Measurements from ENCODE around the gene KRT81.

The KRT81 gene

GRCh38 chr12:52291267-52291935 is at the start of gene KRT81:
KRT81 (minus strand) TSS chr12:52291534; CDS start chr12:52291465, 69 bp downstream.
- FAIRE-seq: no peak
- TF ChIP-seq POLR2A (IDR thresholded peaks at IDR 0.05; ENCODE audit: low read depth, low read length): no peak
- DNase-seq (ENCODE audit: insufficient read length, low spot score): no peak

GRCh38 chr12:52338241-52338960 is 47.1 kb upstream of the KRT81 start:
- FAIRE-seq (no peak), DNase-seq (ENCODE audit: insufficient read length, low spot score) (no peak)
- no peak for TF ChIP-seq POLR2A (IDR thresholded peaks at IDR 0.05; ENCODE audit: low read depth, low read length)

- no peak for FAIRE-seq
- no peak for TF ChIP-seq POLR2A (IDR thresholded peaks at IDR 0.05; ENCODE audit: low read depth, low read length)
- no peak for DNase-seq (ENCODE audit: insufficient read length, low spot score)
Measured at GRCh38 chr12:52337054-52337453, 45.7 kb upstream of the KRT81 start.

GRCh38 chr12:52336641-52337040 is 45.3 kb upstream of the KRT81 start:
- DNase-seq (ENCODE audit: insufficient read length, low spot score): no peak
- TF ChIP-seq POLR2A (IDR thresholded peaks at IDR 0.05; ENCODE audit: low read depth, low read length): no peak
- FAIRE-seq: no peak

GRCh38 chr12:52335598-52336262 is 44.4 kb upstream of the KRT81 start:
- no peak for DNase-seq (ENCODE audit: insufficient read length, low spot score)
- TF ChIP-seq POLR2A (IDR thresholded peaks at IDR 0.05; ENCODE audit: low read depth, low read length): no peak
- no peak for FAIRE-seq

- DNase-seq (ENCODE audit: insufficient read length, low spot score) (no peak), FAIRE-seq (no peak)
- TF ChIP-seq POLR2A (IDR thresholded peaks at IDR 0.05; ENCODE audit: low read depth, low read length): no peak
Measured at GRCh38 chr12:52334185-52334584, 42.9 kb upstream of the KRT81 start.

- no peak for TF ChIP-seq POLR2A (IDR thresholded peaks at IDR 0.05; ENCODE audit: low read depth, low read length)
- FAIRE-seq (no peak), DNase-seq (ENCODE audit: insufficient read length, low spot score) (no peak)
Measured at GRCh38 chr12:52333321-52333720, 42.0 kb upstream of the KRT81 start.

GRCh38 chr12:52332381-52332780 is 41.0 kb upstream of the KRT81 start:
- TF ChIP-seq POLR2A (IDR thresholded peaks at IDR 0.05; ENCODE audit: low read depth, low read length): no peak
- DNase-seq (ENCODE audit: insufficient read length, low spot score) (no peak), FAIRE-seq (no peak)

- DNase-seq (ENCODE audit: insufficient read length, low spot score) (no peak), FAIRE-seq (no peak)
- no peak for TF ChIP-seq POLR2A (IDR thresholded peaks at IDR 0.05; ENCODE audit: low read depth, low read length)
Measured at GRCh38 chr12:52331833-52332232, 40.5 kb upstream of the KRT81 start.

- FAIRE-seq: no peak
- TF ChIP-seq POLR2A (IDR thresholded peaks at IDR 0.05; ENCODE audit: low read depth, low read length): no peak
- DNase-seq (ENCODE audit: insufficient read length, low spot score): no peak
Measured at GRCh38 chr12:52331039-52331438, 39.7 kb upstream of the KRT81 start.

GRCh38 chr12:52327830-52328500 is 36.6 kb upstream of the KRT81 start:
- DNase-seq (ENCODE audit: insufficient read length, low spot score) (no peak), FAIRE-seq (no peak)
- TF ChIP-seq POLR2A (IDR thresholded peaks at IDR 0.05; ENCODE audit: low read depth, low read length): no peak

- TF ChIP-seq POLR2A (IDR thresholded peaks at IDR 0.05; ENCODE audit: low read depth, low read length): no peak
- peak; percentile 99 for DNase-seq (ENCODE audit: insufficient read length, low spot score)
- FAIRE-seq: peak; percentile 93
Measured at GRCh38 chr12:52327052-52327829, 35.9 kb upstream of the KRT81 start.

- DNase-seq (ENCODE audit: insufficient read length, low spot score): no peak
- TF ChIP-seq POLR2A (IDR thresholded peaks at IDR 0.05; ENCODE audit: low read depth, low read length): no peak
- no peak for FAIRE-seq
Measured at GRCh38 chr12:52324153-52324444, 32.8 kb upstream of the KRT81 start.
